Right forelimb (tissue), 1 donor: ENCODE results near the gene MSANTD2.

ENCODE experiments used
- DNase-seq: peaks from one replicate; pipeline ENCODE4 v3.0.0-alpha.2; 2018

The MSANTD2 gene

GRCh38 chr11:124769806-124770774 lies 30.1 kb downstream of the MSANTD2 start:
- no peak for DNase-seq

GRCh38 chr11:124768914-124769313 lies 31.3 kb downstream of the MSANTD2 start:
- DNase-seq = no peak

GRCh38 chr11:124766156-124766555 lies 34.0 kb downstream of the MSANTD2 start:
- no peak for DNase-seq

- peak; percentile 89 for DNase-seq
Observed at GRCh38 chr11:124763156-124763947, 36.9 kb downstream of the MSANTD2 start.

- DNase-seq = no peak
Observed at GRCh38 chr11:124762624-124763155, 37.5 kb downstream of the MSANTD2 start.

- no peak for DNase-seq
Observed at GRCh38 chr11:124762105-124762623, 38.0 kb downstream of the MSANTD2 start, which contains the start of gene ESAM. ESAM (minus strand) TSS chr11:124762290; CDS start chr11:124762154, 136 bp downstream.

- DNase-seq = no peak
Observed at GRCh38 chr11:124761301-124762104, 38.7 kb downstream of the MSANTD2 start.

GRCh38 chr11:124760806-124761205 lies 39.4 kb downstream of the MSANTD2 start:
- no peak for DNase-seq

- DNase-seq = no peak
Observed at GRCh38 chr11:124760205-124760652, 40.0 kb downstream of the MSANTD2 start.

- no peak for DNase-seq
Observed at GRCh38 chr11:124759266-124760204, 40.7 kb downstream of the MSANTD2 start.

- DNase-seq = no peak
Observed at GRCh38 chr11:124758355-124759265, 41.6 kb downstream of the MSANTD2 start.

GRCh38 chr11:124757320-124757719 lies 42.9 kb downstream of the MSANTD2 start:
- no peak for DNase-seq

- no peak for DNase-seq
Observed at GRCh38 chr11:124756753-124757227, 43.4 kb downstream of the MSANTD2 start.

GRCh38 chr11:124756033-124756752 lies 44.0 kb downstream of the MSANTD2 start:
- no peak for DNase-seq

- no peak for DNase-seq
Observed at GRCh38 chr11:124754710-124755109, 45.5 kb downstream of the MSANTD2 start.

GRCh38 chr11:124754309-124754708 lies 45.9 kb downstream of the MSANTD2 start:
- DNase-seq = no peak

GRCh38 chr11:124753624-124754023 lies 46.6 kb downstream of the MSANTD2 start:
- no peak for DNase-seq

- no peak for DNase-seq
Observed at GRCh38 chr11:124753205-124753604, 47.0 kb downstream of the MSANTD2 start.
